Head of caudate nucleus (tissue), 42 donors: ENCODE measurements around the gene SH3BP5.

ENCODE experiments used
- DNase-seq, 42 donors: peaks; one replicate each; pipeline versions ENCODE4 v3.0.0 to v3.0.0-alpha.2; 2020 to 2021; ENCODE audit warnings: mixed read lengths in 7 of 42
- intact Hi-C: fragments of 100-400 bp; cut with DNase I; formaldehyde crosslinking; loops from one replicate; pipeline ENCODE4 v1.15.0; 2022

Gene SH3BP5

GRCh38 chr3:15307580-15307979, 24.8 kb downstream of the SH3BP5 start:
- intact Hi-C loops = no loop called here
- peak in 1 of 42 donors; percentile 27 for DNase-seq

DNA sequence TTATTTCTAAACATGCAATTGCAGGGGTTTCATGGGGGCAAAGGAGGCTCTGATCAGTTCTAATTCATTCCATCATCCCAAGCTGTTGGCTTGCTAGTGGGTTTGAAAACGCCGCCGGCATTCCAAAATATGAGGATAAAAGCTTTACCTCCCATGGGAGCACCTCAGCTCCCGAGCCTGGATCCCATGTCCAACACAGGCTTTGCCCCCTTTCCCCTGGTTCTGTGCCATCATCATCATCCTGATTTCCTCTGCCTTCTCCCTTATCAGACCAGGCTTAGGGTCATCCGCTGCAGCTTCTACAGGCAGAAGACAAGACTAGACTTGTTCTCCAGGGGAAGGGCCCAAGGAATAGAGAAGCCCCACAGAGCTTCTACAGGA, 25.4 kb downstream of the SH3BP5 start:
- intact Hi-C loops = no loop called here
- DNase-seq = no peak

GRCh38 chr3:15305359-15305844, 27.0 kb downstream of the SH3BP5 start:
- intact Hi-C loops = no loop called here
- DNase-seq = no peak

- DNase-seq = no peak
- intact Hi-C loops = no loop called here
These were observed 28.7 kb downstream of the SH3BP5 start for GRCh38 chr3:15303728-15304127.

DNA sequence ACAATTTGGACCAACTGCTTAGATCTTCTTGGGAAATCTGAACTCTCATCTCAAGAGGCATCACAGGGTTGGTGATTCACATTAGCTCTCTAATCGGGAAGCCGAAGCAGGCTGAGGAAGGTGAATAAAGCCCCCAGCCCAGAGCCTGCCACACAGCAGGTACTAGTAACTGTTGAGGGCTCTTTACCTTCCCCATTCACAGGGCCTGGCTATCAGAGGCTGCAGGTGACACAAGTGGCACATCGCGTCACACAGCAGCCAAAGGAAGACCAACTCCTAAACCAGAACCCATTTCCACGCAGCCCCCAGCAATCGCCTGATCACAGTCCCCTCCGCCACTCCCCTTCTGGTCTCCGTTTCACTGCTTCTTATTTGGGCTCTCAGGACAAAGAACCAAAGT, 29.2 kb downstream of the SH3BP5 start:
- intact Hi-C loops = no loop called here
- DNase-seq = no peak

- DNase-seq = peak in 25 of 42 donors; percentile 16 to 78 (median 53)
- intact Hi-C loops = no loop called here
These were observed 30.6 kb downstream of the SH3BP5 start for GRCh38 chr3:15301761-15302160.

DNA sequence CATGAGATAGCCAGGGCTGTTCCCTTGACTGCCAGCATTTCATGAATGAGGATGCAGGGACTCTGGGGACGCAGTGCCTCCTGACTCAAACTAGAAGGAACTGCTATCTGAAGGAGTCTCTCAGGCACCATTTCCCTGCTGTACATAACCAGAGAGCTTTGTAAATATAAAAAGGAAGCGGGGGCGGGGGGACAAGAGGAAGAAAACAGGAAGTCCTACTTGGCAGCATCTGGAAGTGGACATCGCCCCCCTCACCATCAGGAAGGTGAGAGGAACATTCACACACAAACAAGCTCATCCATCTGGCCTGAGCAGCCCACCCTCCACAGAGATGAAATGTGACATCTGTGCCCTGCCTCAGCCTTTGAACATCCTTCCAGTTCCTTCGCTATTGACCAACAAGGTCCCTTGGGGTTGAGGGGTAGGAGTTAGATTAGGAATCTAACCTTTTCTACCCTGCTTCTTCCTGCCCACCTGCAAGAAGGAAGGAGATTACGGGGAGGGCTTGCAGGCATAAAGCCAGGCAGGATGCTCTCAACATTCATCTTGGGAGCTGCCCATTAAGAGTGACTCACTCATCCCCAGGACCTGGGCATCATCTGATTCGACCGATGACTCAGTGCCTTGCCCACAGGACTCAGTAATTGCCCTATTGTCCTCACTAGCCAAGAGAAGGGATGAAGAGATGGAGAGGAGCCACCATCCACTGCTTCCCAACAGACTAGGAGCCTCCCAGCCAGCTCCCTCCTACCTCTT, 31.9 kb downstream of the SH3BP5 start:
- DNase-seq = peak in 3 of 42 donors; percentile 19 to 62 (median 54)

DNA sequence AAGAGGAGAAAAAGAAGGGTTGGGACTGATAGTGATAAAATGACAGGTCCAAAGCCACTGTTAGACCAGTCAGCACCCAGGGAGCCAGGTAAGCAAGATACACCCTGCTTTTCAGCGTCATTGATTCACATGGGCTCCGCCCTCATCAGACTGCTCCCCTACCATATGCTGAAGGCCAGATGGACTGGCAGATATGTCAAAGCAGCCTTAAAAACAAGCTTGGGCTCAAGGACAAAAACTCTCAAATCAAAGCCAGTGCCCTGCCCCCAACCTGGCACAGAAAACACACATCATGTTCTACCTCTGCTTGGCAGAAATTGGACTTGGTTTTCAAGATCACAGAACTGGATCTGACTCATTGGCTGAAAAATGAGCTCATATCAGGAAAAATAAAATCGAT, 33.4 kb downstream of the SH3BP5 start:
- intact Hi-C loops = no loop called here
- no peak for DNase-seq

More for the DNA sequence above, 31.9 kb downstream of the SH3BP5 start:
- intact Hi-C loops = no loop called here

- intact Hi-C loops = no loop called here
- DNase-seq = no peak
These were observed 33.9 kb downstream of the SH3BP5 start for GRCh38 chr3:15298504-15298903.

GRCh38 chr3:15297608-15298350, 34.6 kb downstream of the SH3BP5 start:
- intact Hi-C loops = no loop called here
- no peak for DNase-seq

DNA sequence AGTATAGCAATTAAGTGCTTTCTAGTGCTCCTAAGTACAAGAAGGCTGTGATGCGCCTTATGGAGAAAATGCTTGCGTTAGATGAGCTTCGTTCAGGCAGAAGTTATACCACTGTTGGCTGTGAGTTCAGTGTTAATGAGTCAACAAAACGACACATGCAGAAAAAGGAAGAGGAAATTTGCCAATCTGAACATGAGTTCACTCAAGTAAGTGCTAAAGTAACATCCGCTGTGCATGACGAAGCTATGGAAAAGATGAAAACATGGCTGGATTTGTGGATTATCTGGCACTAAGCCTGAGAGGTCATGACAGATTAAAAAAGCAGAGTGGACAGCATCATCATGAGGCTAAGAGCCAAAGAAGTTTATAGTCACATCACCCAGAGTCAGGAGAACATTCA, 36.9 kb downstream of the SH3BP5 start:
- intact Hi-C loops = no loop called here
- DNase-seq = no peak

DNA sequence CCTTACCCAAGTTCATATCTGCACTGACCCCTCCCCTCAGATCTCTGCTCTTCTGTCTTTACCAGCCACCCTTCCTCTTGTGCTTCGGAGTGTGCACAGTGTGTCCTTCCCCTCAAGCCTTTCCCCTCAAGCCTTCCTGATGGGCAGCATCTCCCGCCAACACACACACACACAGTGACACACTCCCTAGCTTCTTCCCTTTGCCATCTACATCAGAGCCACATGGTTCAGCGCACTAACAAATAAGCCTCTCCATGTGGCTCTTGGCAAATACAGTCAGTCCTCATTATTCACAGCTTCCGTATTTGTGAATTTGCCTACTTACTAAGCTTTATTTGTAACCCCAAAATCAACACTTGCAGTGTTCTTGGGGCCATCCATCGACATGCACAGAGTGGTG, 37.5 kb downstream of the SH3BP5 start:
- intact Hi-C loops = no loop called here
- no peak for DNase-seq

- intact Hi-C loops = no loop called here
- DNase-seq = no peak
These were observed 39.4 kb downstream of the SH3BP5 start for GRCh38 chr3:15292765-15293522.

DNA sequence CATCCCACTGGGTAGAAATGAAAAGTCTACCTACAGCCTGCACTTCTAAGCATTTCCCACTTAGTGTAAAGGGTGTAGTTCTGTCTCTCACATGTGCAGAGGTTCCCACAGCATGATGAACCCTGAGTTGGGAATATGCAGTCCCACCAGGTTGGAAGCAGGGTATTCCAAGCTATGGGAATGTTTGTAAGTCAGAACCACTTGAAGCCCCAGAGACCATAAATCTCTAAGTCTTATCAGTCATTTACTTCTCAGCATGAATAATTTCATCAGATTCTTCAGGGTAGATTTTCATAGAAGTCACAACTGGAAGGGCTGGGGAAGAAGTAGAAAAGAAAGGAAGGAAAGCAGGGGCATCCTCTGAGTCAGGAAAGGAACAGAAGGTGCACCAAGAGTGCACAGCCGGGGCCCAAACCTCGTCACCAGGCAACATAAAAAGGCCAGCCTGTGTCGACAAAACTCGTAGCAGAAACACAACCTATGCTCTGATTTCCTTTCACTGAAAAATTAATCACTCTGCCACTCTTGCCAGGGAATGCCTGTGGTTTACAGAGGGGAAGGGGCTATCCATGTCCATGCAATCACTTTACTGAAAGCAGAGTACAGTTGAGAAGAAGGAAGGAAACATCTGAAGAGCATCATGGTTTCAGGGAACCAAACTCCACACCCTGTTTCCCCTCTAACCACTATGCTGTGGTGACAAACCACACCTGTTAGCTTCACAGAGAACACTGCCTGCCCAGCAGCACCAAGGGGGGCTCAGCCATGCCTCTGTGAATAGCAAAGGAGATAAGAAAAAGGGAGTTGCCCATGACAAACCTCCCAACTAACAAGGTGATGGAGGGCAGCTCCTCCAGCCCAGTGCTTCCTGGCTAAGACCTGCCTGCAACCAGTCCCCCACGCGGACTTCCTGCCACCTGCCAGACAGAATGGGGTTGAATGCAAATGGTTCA, 40.5 kb downstream of the SH3BP5 start:
- intact Hi-C loops = no loop called here
- no peak for DNase-seq

- intact Hi-C loops = no loop called here
- DNase-seq = no peak
These were observed 41.6 kb downstream of the SH3BP5 start for GRCh38 chr3:15290736-15291135.

DNA sequence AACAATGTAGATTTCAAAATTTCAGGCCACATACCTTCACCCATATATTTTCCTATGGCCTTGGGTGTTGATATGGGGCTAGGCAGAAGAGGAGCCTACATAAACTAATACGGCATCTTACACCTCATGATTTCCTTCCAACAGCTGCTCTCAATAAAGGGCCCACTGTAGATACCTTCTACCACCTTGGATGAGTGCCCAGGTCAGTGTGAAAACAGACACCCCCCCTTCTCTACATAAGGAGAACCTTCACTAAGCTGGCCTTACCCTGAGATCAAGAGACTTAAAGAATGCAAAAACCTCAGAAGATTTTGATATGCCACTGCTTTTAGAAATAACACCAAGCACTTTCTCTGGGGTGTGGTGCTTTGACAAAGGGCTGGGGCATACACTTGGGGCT, 42.7 kb downstream of the SH3BP5 start:
- no peak for DNase-seq

DNA sequence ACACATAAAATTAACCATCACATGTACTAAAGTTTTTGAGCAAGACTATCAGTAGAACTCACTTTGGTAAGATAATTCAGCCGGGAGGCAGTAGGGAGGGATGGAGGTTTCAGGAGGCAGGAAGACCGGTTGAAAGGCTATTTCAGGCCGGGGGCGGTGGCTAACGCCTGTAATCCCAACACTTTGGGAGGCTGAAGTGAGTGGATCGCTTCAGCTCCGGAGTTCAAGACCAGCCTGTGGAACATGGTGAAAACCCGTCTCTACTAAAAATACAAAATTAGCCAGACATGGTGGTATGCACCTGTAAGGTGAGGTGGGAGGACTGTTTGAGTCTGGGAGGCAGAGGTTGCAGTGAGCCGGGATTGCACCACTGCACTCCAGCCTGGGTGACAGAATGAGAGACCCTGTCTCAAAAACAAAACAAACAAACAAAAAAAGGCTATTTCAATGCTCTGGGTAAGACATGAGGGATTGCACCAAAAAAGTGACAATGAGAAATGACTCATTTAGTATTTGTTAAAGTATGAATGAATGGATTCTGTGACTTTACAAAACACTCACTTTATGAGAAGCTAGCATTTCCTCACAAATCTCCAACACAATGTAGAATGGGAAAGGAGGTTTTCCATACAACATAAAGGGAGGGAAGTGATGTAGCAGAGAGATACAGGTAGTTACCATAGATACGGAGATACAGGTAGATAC, 43.9 kb downstream of the SH3BP5 start:
- DNase-seq = no peak
- intact Hi-C loops = no loop called here

More for the DNA sequence above, 42.7 kb downstream of the SH3BP5 start:
- intact Hi-C loops = no loop called here
